HepG2 (cell line): ENCODE data around the gene MRPL14. TPM values are rescaled to one million over a fixed set of nuclear protein-coding genes. Genes with fewer than 3 reads are reported as not detected.

ENCODE experiments used
- ATM ChIP-seq: fragments of 450-650 bp; IDR thresholded peaks from 2 replicates; pipeline ENCODE4 v1.7.1; 2017; ENCODE audit warnings: mild to moderate bottlenecking, borderline replicate concordance
- CBX2 ChIP-seq, 2 experiments: fragments of 200-600 bp in 1 of 2; sonication (generic); formaldehyde crosslinking in 1 of 2; IDR thresholded peaks; 2 replicates each; pipeline versions ENCODE4 v1.7.0 to v1.8.1; 2018 to 2022; ENCODE audit warnings: low read depth in 2 of 2, low read length in 1 of 2, mild to moderate bottlenecking in 1 of 2, missing genetic modification reagents in 1 of 2
- CHCHD3 ChIP-seq: sonication (generic); formaldehyde crosslinking; IDR thresholded peaks from 2 replicates; pipeline ENCODE4 v1.8.0; 2022; ENCODE audit warnings: mild to moderate bottlenecking, missing genetic modification reagents, moderate library complexity
- KDM2A ChIP-seq: sonication (generic); formaldehyde crosslinking; IDR thresholded peaks from 2 replicates; pipeline ENCODE4 v1.4.0; 2020; ENCODE audit warnings: low read depth, missing genetic modification reagents, borderline replicate concordance
- MED13 ChIP-seq: sonication (generic); formaldehyde crosslinking; IDR thresholded peaks from 2 replicates; pipeline ENCODE4 v1.5.0; 2020; ENCODE audit warnings: missing genetic modification reagents
- MLXIP ChIP-seq: sonication (generic); formaldehyde crosslinking; IDR thresholded peaks from 2 replicates; pipeline ENCODE4 v1.9.0; 2021; ENCODE audit warnings: missing genetic modification reagents, borderline replicate concordance
- MTF2 ChIP-seq: sonication (generic); formaldehyde crosslinking; IDR thresholded peaks from 2 replicates; pipeline ENCODE4 v1.5.0; 2020; ENCODE audit warnings: missing genetic modification reagents, borderline replicate concordance
- NFRKB ChIP-seq: fragments of 450-650 bp; IDR thresholded peaks from 2 replicates; pipeline ENCODE4 v1.6.1; 2017
- STAT5B ChIP-seq: sonication (generic); formaldehyde crosslinking; IDR thresholded peaks from 2 replicates; pipeline ENCODE4 v1.4.0; 2020; ENCODE audit warnings: missing genetic modification reagents
- ZFP36 ChIP-seq: fragments of 150-350 bp; IDR thresholded peaks from 2 replicates; pipeline ENCODE4 v1.6.1; 2018; ENCODE audit warnings: borderline replicate concordance, low read length, low read depth; ENCODE audit not compliant: partially characterized antibody
- ZNF343 ChIP-seq: sonication (generic); formaldehyde crosslinking; IDR thresholded peaks from 2 replicates; pipeline ENCODE4 v1.4.0; 2020; ENCODE audit warnings: mild to moderate bottlenecking, missing genetic modification reagents
- ZNF431 ChIP-seq: sonication (generic); formaldehyde crosslinking; IDR thresholded peaks from 2 replicates; pipeline ENCODE4 v1.9.0; 2022; ENCODE audit warnings: missing genetic modification reagents, low read depth, mild to moderate bottlenecking, borderline replicate concordance
- ZNF451 ChIP-seq: sonication (generic); formaldehyde crosslinking; IDR thresholded peaks from 2 replicates; pipeline ENCODE4 v1.5.0; 2020; ENCODE audit warnings: mild to moderate bottlenecking, missing genetic modification reagents
- ZNF558 ChIP-seq: sonication (generic); formaldehyde crosslinking; IDR thresholded peaks from 2 replicates; pipeline ENCODE4 v1.9.0; 2022; ENCODE audit warnings: mild to moderate bottlenecking, missing genetic modification reagents, borderline replicate concordance
- ZNF577 ChIP-seq: sonication (generic); formaldehyde crosslinking; IDR thresholded peaks from 2 replicates; pipeline ENCODE4 v1.4.0; 2020; ENCODE audit warnings: mild to moderate bottlenecking, low read depth, missing genetic modification reagents, borderline replicate concordance
- ZNF703 ChIP-seq: sonication (generic); formaldehyde crosslinking; IDR thresholded peaks from 2 replicates; pipeline ENCODE4 v1.5.1; 2020; ENCODE audit warnings: missing genetic modification reagents, mild to moderate bottlenecking, moderate library complexity, borderline replicate concordance
- ZNF747 ChIP-seq: sonication (generic); formaldehyde crosslinking; IDR thresholded peaks from 2 replicates; pipeline ENCODE4 v1.8.1; 2023; ENCODE audit warnings: missing genetic modification reagents, mild to moderate bottlenecking, borderline replicate concordance
- ZZZ3 ChIP-seq: sonication (generic); formaldehyde crosslinking; IDR thresholded peaks from 2 replicates; pipeline ENCODE4 v1.4.0; 2020; ENCODE audit warnings: missing genetic modification reagents, mild to moderate bottlenecking, borderline replicate concordance
- polyA plus RNA-seq, 8 experiments: library from polyadenylated mRNA; depleted of rRNA in 3 of 8; stranded (reverse) in 7 of 8; unstranded in 1 of 8; fragments of >200 nt; fragmentation: Illumina TruSeq in 4 of 8; extraction: Trizol in 4 of 8; gene quantifications; 2 replicates each; pipeline versions ENCODE4 v1.2.1 to v1.2.3, GENCODE V29; 2011 to 2016; ENCODE audit warnings: low read depth in 4 of 8, missing spikeins in 1 of 8, mixed read lengths in 1 of 8; ENCODE audit not compliant: insufficient read depth in 1 of 8
- total RNA-seq, 5 experiments: library from RNA; depleted of rRNA; stranded (reverse); fragments of >200 nt; fragmentation: Illumina TruSeq; extraction: Trizol; gene quantifications; 2 replicates each; pipeline ENCODE4 v1.2.3, GENCODE V29; 2016; ENCODE audit warnings: low read depth in 1 of 5
- TF ChIP-seq, protein P1 (sequence below): sonication (generic); formaldehyde crosslinking; IDR thresholded peaks from 2 replicates; pipeline ENCODE4 v1.5.0; 2020; ENCODE audit warnings: missing genetic modification reagents

The MRPL14 gene
- total and polyA plus RNA-seq, 2 of the 13 experiments (the other 11 are each of a cell fraction or from before 2014, with no cell fraction given), result 157 to 178 TPM

GRCh38 chr6:44128020-44128917 is 1.0 kb upstream of the MRPL14 start (continued):
- TF ChIP-seq MLXIP (CRISPR knock-in tag) (no peak), STAT5B (CRISPR knock-in tag) (no peak), MED13 (0 out of 2 replicates have a peak, but pooled peaks have one; percentile 36), ZNF343 (no peak), ATM (no peak), ZNF577 (CRISPR knock-in tag) (no peak), MTF2 (CRISPR knock-in tag) (no peak), ZNF747 (peak; percentile 87; the same call in 1 of the 2 replicates), ZNF451 (CRISPR knock-in tag) (no peak), ZNF703 (CRISPR knock-in tag) (no peak; the same call in 1 of the 2 replicates), CHCHD3 (CRISPR knock-in tag) (peak; percentile 56; the same call in 1 of the 2 replicates), KDM2A (CRISPR knock-in tag) (no peak; the same call in 1 of the 2 replicates), NFRKB (no peak), CBX2 (IDR thresholded peaks at IDR 0.05; ENCODE audit: low read depth, low read length) (no peak), CBX2 (CRISPR knock-in tag; IDR thresholded peaks at IDR 0.05; ENCODE audit: low read depth) (no peak), ZZZ3 (0 out of 2 replicates have a peak, but pooled peaks have one; percentile 26), ZNF431 (CRISPR knock-in tag) (no peak), ZFP36 (no peak), ZNF558 (CRISPR knock-in tag) (no peak)
- TF ChIP-seq, protein P1, sequence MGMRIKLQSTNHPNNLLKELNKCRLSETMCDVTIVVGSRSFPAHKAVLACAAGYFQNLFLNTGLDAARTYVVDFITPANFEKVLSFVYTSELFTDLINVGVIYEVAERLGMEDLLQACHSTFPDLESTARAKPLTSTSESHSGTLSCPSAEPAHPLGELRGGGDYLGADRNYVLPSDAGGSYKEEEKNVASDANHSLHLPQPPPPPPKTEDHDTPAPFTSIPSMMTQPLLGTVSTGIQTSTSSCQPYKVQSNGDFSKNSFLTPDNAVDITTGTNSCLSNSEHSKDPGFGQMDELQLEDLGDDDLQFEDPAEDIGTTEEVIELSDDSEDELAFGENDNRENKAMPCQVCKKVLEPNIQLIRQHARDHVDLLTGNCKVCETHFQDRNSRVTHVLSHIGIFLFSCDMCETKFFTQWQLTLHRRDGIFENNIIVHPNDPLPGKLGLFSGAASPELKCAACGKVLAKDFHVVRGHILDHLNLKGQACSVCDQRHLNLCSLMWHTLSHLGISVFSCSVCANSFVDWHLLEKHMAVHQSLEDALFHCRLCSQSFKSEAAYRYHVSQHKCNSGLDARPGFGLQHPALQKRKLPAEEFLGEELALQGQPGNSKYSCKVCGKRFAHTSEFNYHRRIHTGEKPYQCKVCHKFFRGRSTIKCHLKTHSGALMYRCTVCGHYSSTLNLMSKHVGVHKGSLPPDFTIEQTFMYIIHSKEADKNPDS, result no peak
